H9 (cell line): ENCODE results near the gene ANKK1. TPM values are rescaled to one million over a fixed set of nuclear protein-coding genes. Genes with fewer than 3 reads are reported as not detected.

ENCODE experiments used
- DNase-seq: peaks from one replicate; pipeline ENCODE4 v3.0.0-alpha.2; 2017
- H2AFZ ChIP-seq: one replicate; pipeline ENCODE4 v1.6.1; 2013; ENCODE audit warnings: mild to moderate bottlenecking, low read length, control low read depth, moderate library complexity
- H2AK5ac ChIP-seq: 2 replicates; pipeline ENCODE4 v1.6.1; 2013; ENCODE audit warnings: low read length, control low read depth, mixed read lengths; ENCODE audit not compliant: insufficient read length
- H2BK120ac ChIP-seq: one replicate; pipeline ENCODE4 v1.6.1; 2013; ENCODE audit warnings: low read depth, mild to moderate bottlenecking, low read length, control low read depth, inconsistent platforms; ENCODE audit not compliant: poor library complexity, severe bottlenecking
- H2BK12ac ChIP-seq: 2 replicates; pipeline ENCODE4 v1.6.1; 2013; ENCODE audit warnings: low read length, control low read depth, mixed read lengths, low read depth; ENCODE audit not compliant: insufficient read length
- H2BK15ac ChIP-seq: 2 replicates; pipeline ENCODE4 v1.6.1; 2013; ENCODE audit warnings: low read depth, low read length, control low read depth
- H2BK20ac ChIP-seq: one replicate; pipeline ENCODE4 v1.6.1; 2013; ENCODE audit warnings: low read depth, mild to moderate bottlenecking, low read length, control low read depth, inconsistent platforms; ENCODE audit not compliant: poor library complexity, severe bottlenecking
- H2BK5ac ChIP-seq: 2 replicates; pipeline ENCODE4 v1.6.1; 2013; ENCODE audit warnings: low read length, control low read depth, mixed read lengths; ENCODE audit not compliant: insufficient read length
- H3K14ac ChIP-seq: 2 replicates; pipeline ENCODE4 v1.6.1; 2013; ENCODE audit warnings: low read length, control low read depth; ENCODE audit not compliant: insufficient read depth
- H3K18ac ChIP-seq: 2 replicates; pipeline ENCODE4 v1.6.1; 2013; ENCODE audit warnings: low read depth, mild to moderate bottlenecking, mixed read lengths, low read length, control low read depth; ENCODE audit not compliant: insufficient read length
- H3K23ac ChIP-seq: 2 replicates; pipeline ENCODE4 v1.6.1; 2013; ENCODE audit warnings: low read length, control low read depth, mixed read lengths, low read depth; ENCODE audit not compliant: insufficient read length
- H3K23me2 ChIP-seq: 2 replicates; pipeline ENCODE4 v1.6.1; 2013; ENCODE audit warnings: low read depth, mild to moderate bottlenecking, mixed read lengths, low read length, control low read depth; ENCODE audit not compliant: insufficient read length, poor library complexity, severe bottlenecking
- H3K27ac ChIP-seq: 2 replicates; pipeline ENCODE4 v1.5.1; 2013; ENCODE audit warnings: low read length, control low read depth, mixed read lengths, low read depth; ENCODE audit not compliant: insufficient read length
- H3K27me3 ChIP-seq: 2 replicates; pipeline ENCODE4 v1.6.1; 2013; ENCODE audit warnings: low read length, control low read depth, inconsistent platforms; ENCODE audit not compliant: insufficient read depth
- H3K4ac ChIP-seq: 2 replicates; pipeline ENCODE4 v1.6.1; 2013; ENCODE audit warnings: low read depth, mild to moderate bottlenecking, control low read depth, inconsistent platforms, low read length, moderate library complexity
- H3K4me1 ChIP-seq: 2 replicates; pipeline ENCODE4 v1.6.1; 2013; ENCODE audit warnings: low read length, control low read depth, inconsistent platforms; ENCODE audit not compliant: insufficient read depth
- H3K4me2 ChIP-seq: 2 replicates; pipeline ENCODE4 v1.6.1; 2013; ENCODE audit warnings: low read length, control low read depth, mixed read lengths; ENCODE audit not compliant: insufficient read length, insufficient read depth
- H3K56ac ChIP-seq: 2 replicates; pipeline ENCODE4 v1.6.1; 2013; ENCODE audit warnings: low read depth, mild to moderate bottlenecking, mixed read lengths, low read length, control low read depth; ENCODE audit not compliant: insufficient read length
- H3K79me1 ChIP-seq: 2 replicates; pipeline ENCODE4 v1.6.1; 2013; ENCODE audit warnings: low read depth, mild to moderate bottlenecking, moderate library complexity, low read length, control low read depth, inconsistent platforms; ENCODE audit not compliant: insufficient read depth, poor library complexity, severe bottlenecking
- H3K79me2 ChIP-seq: 2 replicates; pipeline ENCODE4 v1.6.1; 2013; ENCODE audit warnings: low read length, control low read depth, inconsistent platforms; ENCODE audit not compliant: insufficient read depth
- H3K9ac ChIP-seq: 2 replicates; pipeline ENCODE4 v1.6.1; 2013; ENCODE audit warnings: low read length, control low read depth, mixed read lengths; ENCODE audit not compliant: insufficient read length; ENCODE audit errors: extremely low read depth
- H3K9me3 ChIP-seq: one replicate; pipeline ENCODE4 v1.6.1; 2013; ENCODE audit warnings: low read depth, low read length, inconsistent platforms; ENCODE audit not compliant: control insufficient read depth
- H3T11ph ChIP-seq: one replicate; pipeline ENCODE4 v1.6.1; 2013; ENCODE audit warnings: mild to moderate bottlenecking, low read length, control low read depth, inconsistent platforms
- H4K20me1 ChIP-seq: one replicate; pipeline ENCODE4 v1.6.1; 2013; ENCODE audit not compliant: control insufficient read depth, insufficient read length, insufficient read depth
- H4K5ac ChIP-seq: 2 replicates; pipeline ENCODE4 v1.6.1; 2013; ENCODE audit warnings: low read depth, mild to moderate bottlenecking, mixed read lengths, low read length, control low read depth; ENCODE audit not compliant: insufficient read length
- H4K8ac ChIP-seq: replicated peaks from 2 replicates; pipeline ENCODE4 v1.6.1; 2013; ENCODE audit warnings: low read length, control low read depth, mixed read lengths, low read depth; ENCODE audit not compliant: insufficient read length
- H4K91ac ChIP-seq: 2 replicates; pipeline ENCODE4 v1.6.1; 2013; ENCODE audit warnings: low read depth, mild to moderate bottlenecking, moderate library complexity, mixed read lengths, low read length, control low read depth; ENCODE audit not compliant: insufficient read length
- H3K27ac Mint-ChIP-seq, 3 experiments: 2 replicates in 2 of 3; 3 replicates in 1 of 3; pipeline ENCODE4 v1.8.0; 2020 to 2021; ENCODE audit warnings: mixed read lengths in 3 of 3, mild to moderate bottlenecking in 1 of 3, moderate library complexity in 1 of 3
- H3K27me3 Mint-ChIP-seq: 2 replicates; pipeline ENCODE4 v1.8.0; 2021; ENCODE audit warnings: low read depth, mild to moderate bottlenecking, moderate library complexity, mixed read lengths
- H3K36me3 Mint-ChIP-seq, 3 experiments: 2 replicates in 2 of 3; 3 replicates in 1 of 3; pipeline ENCODE4 v1.8.0; 2020 to 2021; ENCODE audit warnings: low read depth in 3 of 3, mixed read lengths in 3 of 3; ENCODE audit not compliant: insufficient read depth in 1 of 3
- H3K4me1 Mint-ChIP-seq, 2 experiments: 2 replicates each; pipeline ENCODE4 v1.8.0; 2020; ENCODE audit warnings: mixed read lengths in 2 of 2
- H3K4me3 Mint-ChIP-seq, 2 experiments: 2 replicates in 1 of 2; 3 replicates in 1 of 2; pipeline ENCODE4 v1.8.0; 2020 to 2021; ENCODE audit warnings: mild to moderate bottlenecking in 2 of 2, mixed read lengths in 2 of 2, moderate library complexity in 1 of 2
- H3K9me3 Mint-ChIP-seq, 2 experiments: 2 replicates in 1 of 2; 3 replicates in 1 of 2; pipeline ENCODE4 v1.8.0; 2020; ENCODE audit warnings: mild to moderate bottlenecking in 2 of 2, mixed read lengths in 2 of 2, moderate library complexity in 1 of 2
- WGBS: extraction: QIAGEN DNeasy Blood & Tissue Kit; methylation state at CpG from one replicate; pipeline ENCODE4 v1.1.7; 2013; ENCODE audit warnings: missing lambda C conversion rate, low lambda C conversion rate, mixed read lengths; ENCODE audit not compliant: insufficient read length; ENCODE audit errors: extremely low coverage; 5-methylcytosine and 5-hydroxymethylcytosine counted together
- total RNA-seq: library from RNA; stranded (reverse); gene quantifications from 2 replicates; pipeline ENCODE4 v1.2.1, GENCODE V29; 2021
- TF ChIP-seq, protein P1 (sequence below): fragments of 200-600 bp; sonication (generic); conservative IDR thresholded peaks from 3 replicates; pipeline ENCODE4 v1.8.0; 2021; ENCODE audit warnings: antibody characterized with exemption, mild to moderate bottlenecking

The ANKK1 gene
- total RNA-seq, 1 experiment from 2014 or later: 0.20 TPM

DNA sequence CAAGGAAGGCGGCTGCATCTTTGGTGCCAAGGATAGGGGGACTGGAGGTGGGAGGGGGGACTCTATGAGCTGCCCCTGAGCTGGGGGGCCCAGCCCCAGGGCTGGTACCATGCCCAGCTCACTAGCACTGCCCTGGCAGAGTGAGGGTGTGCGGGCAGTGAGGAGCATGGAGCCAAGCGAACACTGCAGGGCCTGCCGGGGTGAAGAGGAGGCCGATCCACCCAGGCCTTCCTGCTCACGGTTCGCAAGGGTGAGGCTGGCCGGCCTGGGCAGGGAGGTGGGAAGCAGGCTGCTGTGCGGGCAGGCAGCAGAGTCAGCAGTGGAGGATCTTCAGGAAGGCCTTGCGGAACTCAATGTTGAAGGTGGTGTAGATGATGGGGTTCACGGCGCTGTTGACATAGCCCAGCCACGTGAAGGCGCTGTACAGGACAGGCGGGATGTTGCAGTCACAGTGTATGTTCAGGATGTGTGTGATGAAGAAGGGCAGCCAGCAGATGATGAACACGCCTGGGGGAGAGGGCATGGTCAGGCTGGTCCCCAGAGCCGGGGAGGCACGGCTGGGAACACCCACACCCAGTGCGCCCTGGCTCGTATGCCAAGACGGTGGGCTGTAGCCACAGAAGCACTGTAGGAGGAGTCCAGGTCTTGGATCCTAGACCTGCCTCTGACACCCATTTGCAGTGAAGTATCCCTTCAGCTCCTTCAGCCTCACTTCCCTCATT, 23.0 kb downstream of the ANKK1 start:
- no peak overlapping the region for H3K4me3 Mint-ChIP-seq
- Histone ChIP-seq H2BK15ac (no peak overlapping the region), H3K4me1 (no peaks in the 10 kb centered on the region), H3K4me2 (no peak overlapping the region), H4K8ac (no peak overlapping the region), H3K9me3 (no peaks in the 10 kb centered on the region), H3K23ac (no peak overlapping the region), H2BK20ac (no peak overlapping the region), H3K14ac (no peak overlapping the region; the same call in 1 of the 2 replicates), H3K4ac (no peak overlapping the region), H3K23me2 (no peaks in the 10 kb centered on the region), H3K79me1 (no peaks in the 10 kb centered on the region), H4K5ac (no peak overlapping the region), H2AK5ac (no peak overlapping the region), H3T11ph (no peak overlapping the region), H3K79me2 (no peaks in the 10 kb centered on the region), H4K91ac (no peak overlapping the region), H2AFZ (no peak overlapping the region), H2BK120ac (no peak overlapping the region), H3K27ac (no peak overlapping the region), H3K27me3 (no peaks in the 10 kb centered on the region), H4K20me1 (no peaks in the 10 kb centered on the region), H2BK5ac (no peak overlapping the region), H3K56ac (no peak overlapping the region), H3K9ac (no peak overlapping the region), H2BK12ac (no peak overlapping the region), H3K18ac (no peak overlapping the region)
- no peak overlapping the region for H3K27ac Mint-ChIP-seq
- peaks cover 3% of the 10 kb centered on the region; the same call in 1 of the 2 replicates for H3K27me3 Mint-ChIP-seq
- no peak for DNase-seq
- no peaks in the 10 kb centered on the region for H3K36me3 Mint-ChIP-seq
- TF ChIP-seq, protein P1, sequence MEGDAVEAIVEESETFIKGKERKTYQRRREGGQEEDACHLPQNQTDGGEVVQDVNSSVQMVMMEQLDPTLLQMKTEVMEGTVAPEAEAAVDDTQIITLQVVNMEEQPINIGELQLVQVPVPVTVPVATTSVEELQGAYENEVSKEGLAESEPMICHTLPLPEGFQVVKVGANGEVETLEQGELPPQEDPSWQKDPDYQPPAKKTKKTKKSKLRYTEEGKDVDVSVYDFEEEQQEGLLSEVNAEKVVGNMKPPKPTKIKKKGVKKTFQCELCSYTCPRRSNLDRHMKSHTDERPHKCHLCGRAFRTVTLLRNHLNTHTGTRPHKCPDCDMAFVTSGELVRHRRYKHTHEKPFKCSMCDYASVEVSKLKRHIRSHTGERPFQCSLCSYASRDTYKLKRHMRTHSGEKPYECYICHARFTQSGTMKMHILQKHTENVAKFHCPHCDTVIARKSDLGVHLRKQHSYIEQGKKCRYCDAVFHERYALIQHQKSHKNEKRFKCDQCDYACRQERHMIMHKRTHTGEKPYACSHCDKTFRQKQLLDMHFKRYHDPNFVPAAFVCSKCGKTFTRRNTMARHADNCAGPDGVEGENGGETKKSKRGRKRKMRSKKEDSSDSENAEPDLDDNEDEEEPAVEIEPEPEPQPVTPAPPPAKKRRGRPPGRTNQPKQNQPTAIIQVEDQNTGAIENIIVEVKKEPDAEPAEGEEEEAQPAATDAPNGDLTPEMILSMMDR: no peak
- no peaks in the 10 kb centered on the region for H3K9me3 Mint-ChIP-seq
- peaks cover 7 to 16% of the 10 kb centered on the region in 2 experiments; a peak in 3 of 4 replicates for H3K4me1 Mint-ChIP-seq
- no CpG with 5 or more reads among the region's 21 CpGs for WGBS
